ENCODE data around the gene MEAK7.

DNA sequence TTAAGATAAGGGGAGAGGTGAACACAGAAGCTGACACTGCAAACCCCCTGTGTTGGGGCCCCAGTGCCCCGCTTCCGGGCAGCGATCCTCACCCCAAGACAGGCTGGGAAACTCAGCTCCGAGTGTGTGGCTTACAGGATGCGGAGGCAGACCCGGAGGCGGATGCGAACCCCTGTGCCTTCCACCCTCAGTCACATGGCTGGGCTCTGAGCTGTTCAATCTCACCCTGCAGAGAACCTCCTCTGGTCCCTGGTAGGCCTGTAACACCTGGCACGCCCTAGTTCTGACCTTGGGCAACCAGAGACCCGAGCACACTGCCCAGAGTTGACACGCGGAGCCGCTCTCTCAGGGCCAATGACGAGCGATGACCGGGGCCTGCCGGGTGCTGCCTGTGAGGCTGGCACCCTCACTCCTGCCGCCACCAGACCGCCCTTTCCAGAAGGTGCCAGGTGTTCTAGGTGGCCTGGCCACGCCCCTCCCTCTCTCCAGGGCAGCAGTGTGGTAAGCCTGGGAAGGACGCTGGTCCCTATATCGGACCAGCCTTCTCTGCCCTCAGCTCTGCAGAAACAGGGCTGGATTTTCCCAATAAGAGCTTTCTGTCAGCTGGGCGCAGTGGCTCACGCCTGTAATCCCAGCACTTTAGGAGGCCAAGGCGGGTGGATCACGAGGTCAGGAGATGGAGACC lies 23.3 kb downstream of the MEAK7 start:
- TF ChIP-seq, protein P1, sequence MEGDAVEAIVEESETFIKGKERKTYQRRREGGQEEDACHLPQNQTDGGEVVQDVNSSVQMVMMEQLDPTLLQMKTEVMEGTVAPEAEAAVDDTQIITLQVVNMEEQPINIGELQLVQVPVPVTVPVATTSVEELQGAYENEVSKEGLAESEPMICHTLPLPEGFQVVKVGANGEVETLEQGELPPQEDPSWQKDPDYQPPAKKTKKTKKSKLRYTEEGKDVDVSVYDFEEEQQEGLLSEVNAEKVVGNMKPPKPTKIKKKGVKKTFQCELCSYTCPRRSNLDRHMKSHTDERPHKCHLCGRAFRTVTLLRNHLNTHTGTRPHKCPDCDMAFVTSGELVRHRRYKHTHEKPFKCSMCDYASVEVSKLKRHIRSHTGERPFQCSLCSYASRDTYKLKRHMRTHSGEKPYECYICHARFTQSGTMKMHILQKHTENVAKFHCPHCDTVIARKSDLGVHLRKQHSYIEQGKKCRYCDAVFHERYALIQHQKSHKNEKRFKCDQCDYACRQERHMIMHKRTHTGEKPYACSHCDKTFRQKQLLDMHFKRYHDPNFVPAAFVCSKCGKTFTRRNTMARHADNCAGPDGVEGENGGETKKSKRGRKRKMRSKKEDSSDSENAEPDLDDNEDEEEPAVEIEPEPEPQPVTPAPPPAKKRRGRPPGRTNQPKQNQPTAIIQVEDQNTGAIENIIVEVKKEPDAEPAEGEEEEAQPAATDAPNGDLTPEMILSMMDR (IDR thresholded peaks at IDR 0.05; ENCODE audit: low read depth, low read length, poor library complexity, severe bottlenecking) = no peak
- TF ChIP-seq EZH2phosphoT487 (IDR thresholded peaks at IDR 0.05; ENCODE audit: borderline replicate concordance, low read length) = no peak

Data from DOHH2 (cell line).